B cell (primary cell): ENCODE measurements around the gene DHX30. TPM values are rescaled to one million over a fixed set of nuclear protein-coding genes. Genes with fewer than 3 reads are reported as not detected.

ENCODE experiments used
- ATAC-seq: fragments of 200-7000 bp; cut with Tn5 transposase; one replicate; pipeline ENCODE4 v1.10.0; 2021; ENCODE audit warnings: low read depth, mild to moderate bottlenecking, moderate number of reproducible peaks, moderate library complexity
- CTCF ChIA-PET: fragments of 350-600 bp; sonication (Branson Sonifier 250); formaldehyde crosslinking; loops from one replicate; lab custom pipeline; 2021; ENCODE audit warnings: antibody characterized with exemption, inconsistent platforms; lab: Charles Lee
- POLR2A ChIA-PET: fragments of 350-600 bp; sonication (Branson Sonifier 250); formaldehyde crosslinking; loops from one replicate; lab custom pipeline; 2021; ENCODE audit warnings: antibody characterized with exemption; lab: Charles Lee
- DNase-seq: peaks from one replicate; pipeline ENCODE4 v3.0.0; 2013
- H2AFZ ChIP-seq: 2 replicates; pipeline ENCODE4 v1.6.1; 2012; ENCODE audit warnings: mild to moderate bottlenecking, low read depth, low read length; ENCODE audit not compliant: insufficient read depth, poor library complexity, severe bottlenecking
- H3K27ac ChIP-seq, 2 donors: 1 replicate in 1 of 2; 2 replicates in 1 of 2; pipeline ENCODE4 v1.5.1; 2012 to 2013; ENCODE audit warnings: low read length in 2 of 2, mild to moderate bottlenecking in 2 of 2, moderate library complexity in 1 of 2
- H3K27me3 ChIP-seq, 4 experiments: fragments of 200-600 bp in 1 of 4; sonication (generic) in 1 of 4; replicated peaks in 1 of 4; 1 replicate in 2 of 4; 2 replicates in 2 of 4; pipeline versions ENCODE4 v1.6.1 to v1.7.0; 2013 to 2016; ENCODE audit warnings: low read length in 3 of 4, mild to moderate bottlenecking in 2 of 4, mixed read lengths in 1 of 4, moderate library complexity in 1 of 4; ENCODE audit not compliant: insufficient read depth in 4 of 4, control insufficient read depth in 3 of 4; ENCODE audit errors: control extremely low read depth in 1 of 4
- H3K36me3 ChIP-seq, 2 experiments: replicated peaks in 1 of 2; 1 replicate in 1 of 2; 2 replicates in 1 of 2; pipeline versions ENCODE4 v1.6.1 to v1.7.1; 2013; ENCODE audit warnings: low read length in 1 of 2; ENCODE audit not compliant: insufficient read depth in 2 of 2, control insufficient read depth in 1 of 2; ENCODE audit errors: control extremely low read depth in 1 of 2, extremely low read depth in 1 of 2
- H3K4me1 ChIP-seq, 2 donors: fragments of 200-600 bp in 1 of 2; sonication (generic) in 1 of 2; 1 replicate in 1 of 2; 2 replicates in 1 of 2; pipeline versions ENCODE4 v1.5.1 to v1.6.1; 2013 to 2017; ENCODE audit warnings: low read length in 2 of 2; ENCODE audit not compliant: control insufficient read depth in 2 of 2, insufficient read depth in 2 of 2
- H3K4me2 ChIP-seq: replicated peaks from 2 replicates; pipeline ENCODE3; 2012; ENCODE audit warnings: mild to moderate bottlenecking, low read depth, low read length; ENCODE audit not compliant: poor library complexity, severe bottlenecking
- H3K4me3 ChIP-seq, 5 experiments: fragments of 200-600 bp in 1 of 5; sonication (generic) in 1 of 5; 1 replicate in 3 of 5; 2 replicates in 2 of 5; pipeline versions ENCODE4 v1.5.1 to v1.7.0; 2011 to 2016; ENCODE audit warnings: low read length in 4 of 5, mild to moderate bottlenecking in 4 of 5, low read depth in 2 of 5, control low read depth in 1 of 5, moderate library complexity in 1 of 5; ENCODE audit not compliant: insufficient read depth in 1 of 5; ENCODE audit errors: control extremely low read depth in 1 of 5, extremely low read depth in 1 of 5
- H3K79me2 ChIP-seq: fragments of 200-600 bp; sonication (generic); one replicate; pipeline ENCODE4 v1.6.0; 2016; ENCODE audit warnings: low read length; ENCODE audit not compliant: control insufficient read depth, insufficient read depth
- H3K9ac ChIP-seq: fragments of 200-600 bp; sonication (generic); 2 replicates; pipeline ENCODE4 v1.6.1; 2017; ENCODE audit warnings: mild to moderate bottlenecking, low read length, moderate library complexity
- H3K9me3 ChIP-seq, 3 donors: one replicate each; pipeline versions ENCODE4 v1.6.1 to v1.7.1; 2013; ENCODE audit warnings: low read length in 2 of 3; ENCODE audit not compliant: control insufficient read depth in 2 of 3, insufficient read depth in 1 of 3; ENCODE audit errors: control extremely low read depth in 1 of 3
- H4K20me1 ChIP-seq: 2 replicates; pipeline ENCODE4 v1.6.0; 2012; ENCODE audit warnings: mild to moderate bottlenecking, low read length; ENCODE audit not compliant: insufficient read depth, control insufficient read depth, poor library complexity, severe bottlenecking
- H3K27ac Mint-ChIP-seq: one replicate; pipeline ENCODE4 v1.8.0; 2021; ENCODE audit warnings: mixed read lengths
- H3K27me3 Mint-ChIP-seq: one replicate; pipeline ENCODE4 v1.8.0; 2021; ENCODE audit warnings: mixed read lengths
- H3K4me1 Mint-ChIP-seq: one replicate; pipeline ENCODE4 v1.8.0; 2021; ENCODE audit warnings: mixed read lengths
- H3K4me3 Mint-ChIP-seq: one replicate; pipeline ENCODE4 v1.8.0; 2021; ENCODE audit warnings: mixed read lengths
- H3K9me3 Mint-ChIP-seq: one replicate; pipeline ENCODE4 v1.8.0; 2022; ENCODE audit warnings: mixed read lengths; ENCODE audit not compliant: insufficient read depth
- CTCF ChIP-seq: fragments of 200-600 bp; IDR thresholded peaks from one replicate; pipeline ENCODE4 v1.8.0; 2022; ENCODE audit warnings: antibody characterized with exemption, mild to moderate bottlenecking
- EZH2 ChIP-seq: IDR thresholded peaks from 2 replicates; pipeline ENCODE4 v1.6.1; 2012; ENCODE audit warnings: borderline replicate concordance, low read depth, mild to moderate bottlenecking, moderate library complexity, low read length; ENCODE audit not compliant: insufficient read depth, poor library complexity, severe bottlenecking
- WGBS: methylation state at CpG from one replicate; pipeline ENCODE4 v1.1.5; 2013; ENCODE audit warnings: missing lambda C conversion rate; ENCODE audit not compliant: insufficient coverage; 5-methylcytosine and 5-hydroxymethylcytosine counted together
- intact Hi-C: fragments of 100-400 bp; cut with micrococcal nuclease; formaldehyde crosslinking; loops from one replicate; pipeline ENCODE4 v1.10.0; 2022
- polyA plus RNA-seq: library from polyadenylated mRNA; depleted of rRNA; stranded (reverse); fragments of >200 nt; gene quantifications from 2 replicates; pipeline ENCODE4 v1.2.3, GENCODE V29; 2012
- total RNA-seq, 2 donors: library from RNA; stranded (reverse); fragments of 120-200 nt in 1 of 2; gene quantifications; 1 replicate in 1 of 2; 2 replicates in 1 of 2; pipeline versions ENCODE4 v1.2.3 to v1.2.4, GENCODE V29; 2013 to 2022

DHX30 gene
- total and polyA plus RNA-seq, 2 donors (not counting 1 experiment from before 2014, with no cell fraction given) = 77.0 to 81.8 TPM

DNA sequence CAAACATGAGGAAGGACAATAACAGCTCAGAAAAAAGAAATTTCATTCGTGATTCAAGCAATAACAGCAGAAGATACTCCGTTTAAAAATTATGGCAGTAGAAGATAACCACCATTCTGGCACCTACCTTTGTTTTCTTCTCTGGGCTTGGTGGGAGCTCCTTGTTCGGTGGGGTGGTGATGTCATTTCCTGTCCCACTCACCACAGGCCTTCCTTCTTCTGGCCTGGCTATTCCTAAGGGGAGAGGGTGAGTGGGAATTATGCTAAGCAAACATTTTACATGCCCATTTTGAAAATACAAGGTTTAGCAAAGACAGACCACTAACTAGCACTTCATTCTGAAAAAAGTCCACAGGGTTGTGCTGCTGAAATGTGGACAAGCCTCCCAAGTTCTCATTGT is 74.4 kb downstream of the DHX30 start:
- POLR2A ChIA-PET = no interaction called here
- Histone ChIP-seq H3K27ac (no peak overlapping the region), H3K4me3 (no peak overlapping the region), H3K9me3 (no peaks in the 10 kb centered on the region), H3K79me2 (no peaks in the 10 kb centered on the region), H3K4me2 (no peak overlapping the region), H4K20me1 (no peaks in the 10 kb centered on the region), H3K27me3 (no peaks in the 10 kb centered on the region), H3K9ac (no peak overlapping the region), H3K4me1 (peaks cover 0 to 13% of the 10 kb centered on the region in 2 donors), H2AFZ (no peak overlapping the region), H3K36me3 (peaks cover 0 to 12% of the 10 kb centered on the region in 2 experiments)
- H3K27me3 Mint-ChIP-seq = no peaks in the 10 kb centered on the region
- DNase-seq (no peak), ATAC-seq (no peak)
- no peak overlapping the region for H3K27ac Mint-ChIP-seq
- no peaks in the 10 kb centered on the region for H3K9me3 Mint-ChIP-seq
- no CpG with 5 or more reads among the region's 3 CpGs for WGBS
- CTCF ChIA-PET = no interaction called here
- intact Hi-C loops = no loop called here
- no peak overlapping the region for H3K4me3 Mint-ChIP-seq
- H3K4me1 Mint-ChIP-seq = peaks cover 17% of the 10 kb centered on the region
- TF ChIP-seq EZH2 = no peak
- TF ChIP-seq CTCF = no peak

- Mint-ChIP-seq H3K4me3 (no peak overlapping the region), H3K9me3 (no peaks in the 10 kb centered on the region), H3K4me1 (peaks cover 17% of the 10 kb centered on the region), H3K27ac (no peak overlapping the region), H3K27me3 (no peaks in the 10 kb centered on the region)
- Histone ChIP-seq H3K27ac (no peak overlapping the region), H3K27me3 (no peaks in the 10 kb centered on the region), H3K36me3 (peaks cover 0 to 12% of the 10 kb centered on the region in 2 experiments), H3K9me3 (no peaks in the 10 kb centered on the region), H3K4me3 (no peak overlapping the region), H3K9ac (no peak overlapping the region), H3K4me1 (peaks cover 0 to 13% of the 10 kb centered on the region in 2 donors), H2AFZ (no peak overlapping the region), H3K4me2 (no peak overlapping the region), H3K79me2 (no peaks in the 10 kb centered on the region), H4K20me1 (no peaks in the 10 kb centered on the region)
- no peak for TF ChIP-seq EZH2
- TF ChIP-seq CTCF = no peak
- POLR2A ChIA-PET = no interaction called here
- ATAC-seq (no peak), DNase-seq (no peak)
- intact Hi-C loops = no loop called here
- CTCF ChIA-PET = no interaction called here
Observed at GRCh38 chr3:47877719-47878118, 74.8 kb downstream of the DHX30 start.
